Measurements from ENCODE around the gene TMEM119. TPM values are rescaled to one million over a fixed set of nuclear protein-coding genes. Genes with fewer than 3 reads are reported as not detected.

The TMEM119 gene
- total and polyA plus RNA-seq, 2 experiments from 2014 or later, result 0.21 to 0.48 TPM

GRCh38 chr12:108607981-108608600, 10.2 kb upstream of the TMEM119 start:
- no peak overlapping the region for H3K4me3 ChIP-seq
- no peaks in the 10 kb centered on the region for H3K9me3 ChIP-seq (ENCODE audit: low read depth)
- DNase-seq (ENCODE audit: low read depth in 1 of 2, low spot score in 1 of 2), result no peak
- H3K4me1 ChIP-seq (ENCODE audit: low read depth), result peaks cover 8% of the 10 kb centered on the region
- no peaks in the 10 kb centered on the region for H3K27me3 ChIP-seq
- no peaks in the 10 kb centered on the region for H3K36me3 ChIP-seq
- no peak for TF ChIP-seq CTCF (IDR thresholded peaks at IDR 0.05; ENCODE audit: low read depth, low read length)
- no peak overlapping the region for H3K27ac ChIP-seq

DNA sequence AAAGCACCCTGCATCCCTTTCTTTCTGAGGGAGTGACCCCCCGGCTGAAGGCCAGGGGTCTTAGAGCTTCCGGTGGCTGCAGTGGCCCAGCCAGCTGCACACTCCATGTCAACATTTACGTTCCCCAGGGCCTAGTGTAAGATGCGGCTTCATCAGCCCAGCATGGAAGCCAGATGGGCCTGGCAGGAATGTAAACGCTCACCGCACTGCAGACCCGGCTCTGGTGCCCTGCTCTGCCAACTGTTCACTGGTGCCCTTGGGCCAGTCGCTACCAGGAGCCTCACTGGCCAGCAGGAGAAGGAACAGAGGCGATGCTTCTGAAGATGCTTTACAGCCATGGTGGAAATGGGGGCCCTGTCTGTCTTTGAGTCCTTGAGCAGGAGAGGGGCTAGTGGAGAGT, 8.6 kb upstream of the TMEM119 start:
- no peaks in the 10 kb centered on the region for H3K9me3 ChIP-seq (ENCODE audit: low read depth)
- H3K4me1 ChIP-seq (ENCODE audit: low read depth), result peaks cover 8% of the 10 kb centered on the region
- no peak for DNase-seq (ENCODE audit: low read depth in 1 of 2, low spot score in 1 of 2)
- TF ChIP-seq CTCF (IDR thresholded peaks at IDR 0.05; ENCODE audit: low read depth, low read length), result no peak
- H3K27ac ChIP-seq, result no peak overlapping the region
- no peaks in the 10 kb centered on the region for H3K27me3 ChIP-seq
- no peak overlapping the region for H3K4me3 ChIP-seq
- no peaks in the 10 kb centered on the region for H3K36me3 ChIP-seq

DNA sequence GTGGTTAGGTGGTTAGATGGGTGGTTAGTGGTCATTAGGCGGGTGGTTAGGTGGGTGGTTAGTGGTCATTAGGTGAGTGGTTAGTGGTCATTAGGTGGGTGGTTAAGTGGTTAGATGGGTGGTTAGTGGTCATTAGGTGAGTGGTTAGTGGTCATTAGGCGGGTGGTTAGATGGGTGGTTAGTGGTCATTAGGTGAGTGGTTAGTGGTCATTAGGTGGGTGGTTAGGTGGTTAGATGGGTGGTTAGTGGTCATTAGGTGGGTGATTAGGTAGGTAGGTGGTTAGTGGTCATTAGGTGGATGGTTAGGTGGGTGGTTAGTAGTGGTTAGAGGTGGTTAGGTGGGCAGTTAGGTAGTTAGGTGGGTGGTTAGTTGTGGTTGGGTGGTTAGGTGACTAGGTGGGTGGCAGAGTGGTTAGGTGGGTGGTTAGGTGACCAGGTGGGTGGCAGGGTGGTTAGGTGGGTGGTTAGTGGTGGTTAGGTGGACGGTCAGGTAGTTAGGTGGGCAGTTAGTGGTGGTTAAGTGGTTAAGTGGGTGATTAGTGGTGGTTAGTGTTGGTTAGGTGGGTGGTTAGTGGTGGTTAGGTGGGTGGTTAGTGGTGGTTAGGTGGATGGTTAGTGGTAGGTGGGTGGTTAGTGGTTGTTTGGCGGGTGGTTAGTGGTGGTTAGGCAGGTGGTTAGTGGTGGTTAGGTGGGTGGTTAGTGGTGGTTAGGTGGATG, 8.0 kb upstream of the TMEM119 start:
- Histone ChIP-seq H3K36me3 (no peaks in the 10 kb centered on the region), H3K27ac (no peak overlapping the region), H3K4me1 (ENCODE audit: low read depth) (peaks cover 8% of the 10 kb centered on the region), H3K9me3 (ENCODE audit: low read depth) (no peaks in the 10 kb centered on the region), H3K4me3 (no peak overlapping the region), H3K27me3 (no peaks in the 10 kb centered on the region)
- no peak for DNase-seq (ENCODE audit: low read depth in 1 of 2, low spot score in 1 of 2)
- no peak for TF ChIP-seq CTCF (IDR thresholded peaks at IDR 0.05; ENCODE audit: low read depth, low read length)

- H3K4me1 ChIP-seq (ENCODE audit: low read depth), result peaks cover 8% of the 10 kb centered on the region
- H3K36me3 ChIP-seq, result no peaks in the 10 kb centered on the region
- H3K4me3 ChIP-seq, result no peak overlapping the region
- H3K27ac ChIP-seq, result no peak overlapping the region
- no peaks in the 10 kb centered on the region for H3K9me3 ChIP-seq (ENCODE audit: low read depth)
- no peak for TF ChIP-seq CTCF (IDR thresholded peaks at IDR 0.05; ENCODE audit: low read depth, low read length)
- DNase-seq (ENCODE audit: low read depth in 1 of 2, low spot score in 1 of 2), result no peak
- H3K27me3 ChIP-seq, result no peaks in the 10 kb centered on the region
Measured at GRCh38 chr12:108605000-108605689, 7.3 kb upstream of the TMEM119 start.

DNA sequence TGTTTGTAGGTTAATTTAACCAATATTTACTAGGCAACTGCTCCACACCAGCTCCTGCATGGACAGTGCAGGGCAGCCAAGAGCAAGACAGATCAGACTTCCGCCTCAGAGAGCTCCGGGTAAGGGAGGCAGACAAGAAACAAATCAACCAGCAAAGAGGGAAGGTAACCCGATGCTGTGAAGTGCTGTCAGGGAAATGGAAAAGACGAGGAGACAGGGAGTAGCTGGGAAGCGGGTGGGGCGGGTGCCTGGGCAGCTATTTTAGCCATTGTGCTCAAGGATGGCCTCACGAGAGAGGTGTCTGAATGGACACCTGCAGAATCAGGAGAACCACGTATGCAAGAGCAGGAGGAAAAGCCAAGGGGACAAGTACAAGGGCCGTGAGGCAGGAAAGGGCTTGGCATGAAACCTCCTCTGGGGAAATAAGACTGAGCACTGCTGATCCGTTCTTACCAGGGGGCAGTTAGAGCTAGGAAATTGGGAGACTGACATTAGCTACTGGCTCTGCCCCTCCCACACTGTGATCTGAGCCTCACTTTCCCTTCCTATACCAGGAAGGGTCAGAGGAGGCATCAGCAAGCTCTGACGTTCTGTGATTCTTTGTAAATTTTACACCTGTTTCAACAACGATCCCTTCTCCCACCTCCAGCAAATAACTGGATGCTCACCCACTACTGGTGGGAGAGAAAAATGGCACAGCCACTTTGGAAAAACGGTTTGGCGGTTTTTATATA, 6.5 kb upstream of the TMEM119 start:
- TF ChIP-seq CTCF (IDR thresholded peaks at IDR 0.05; ENCODE audit: low read depth, low read length), result no peak
- H3K27me3 ChIP-seq, result no peaks in the 10 kb centered on the region
- H3K36me3 ChIP-seq, result no peaks in the 10 kb centered on the region
- H3K4me1 ChIP-seq (ENCODE audit: low read depth), result peaks cover 1% of the 10 kb centered on the region
- H3K27ac ChIP-seq, result no peak overlapping the region
- H3K4me3 ChIP-seq, result no peak overlapping the region
- DNase-seq (ENCODE audit: low read depth in 1 of 2, low spot score in 1 of 2), result no peak
- no peaks in the 10 kb centered on the region for H3K9me3 ChIP-seq (ENCODE audit: low read depth)
